Suprapubic skin (tissue), 3 donors: ENCODE results near the gene SF3B1.

Experiments
- CTCF ChIP-seq, 2 donors: fragments of 200-600 bp in 1 of 2; fragments of 450-650 bp in 1 of 2; sonication (generic) in 1 of 2; IDR thresholded peaks; one replicate each; pipeline ENCODE4 v1.5.1; 2016 to 2019; ENCODE audit warnings: antibody characterized with exemption in 2 of 2, mild to moderate bottlenecking in 1 of 2, moderate library complexity in 1 of 2
- EP300 ChIP-seq: sonication (generic); formaldehyde crosslinking; IDR thresholded peaks from one replicate; pipeline ENCODE4 v1.6.1; 2017; ENCODE audit warnings: antibody characterized with exemption
- POLR2A ChIP-seq, 2 donors: fragments of 450-650 bp; IDR thresholded peaks; one replicate each; pipeline ENCODE4 v1.6.1; 2017; ENCODE audit warnings: antibody characterized with exemption in 2 of 2, mild to moderate bottlenecking in 2 of 2, moderate library complexity in 2 of 2

DNA sequence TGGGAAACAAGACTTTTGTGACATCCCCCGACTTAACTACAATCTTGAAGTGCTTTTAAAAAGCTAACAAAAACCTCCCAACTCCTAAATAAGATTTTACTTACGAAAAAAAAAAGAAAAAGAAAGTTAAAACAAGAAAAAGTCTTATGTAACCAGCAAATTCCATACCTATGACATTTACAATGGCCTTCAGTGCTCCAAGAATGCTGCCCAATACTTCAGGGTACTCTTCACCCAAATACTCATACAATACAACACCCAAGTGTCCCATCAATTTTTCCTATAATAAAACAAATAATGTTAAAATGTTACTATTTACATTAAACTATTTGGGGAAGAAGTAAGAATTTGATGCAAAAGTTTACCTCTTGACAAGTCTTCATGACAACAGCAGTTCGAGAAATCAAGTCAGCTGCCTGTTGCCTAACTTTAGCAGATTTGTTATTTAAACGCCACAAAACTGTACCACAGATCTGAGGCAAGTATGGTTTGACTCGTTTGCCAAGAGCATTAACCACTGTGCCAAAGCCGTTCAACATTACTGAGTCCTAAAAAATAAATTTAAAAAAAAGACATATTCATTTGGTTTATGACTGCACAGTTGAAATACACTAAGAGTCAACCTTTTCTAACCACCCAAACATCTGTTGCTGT is 34.8 kb downstream of the SF3B1 start:
- TF ChIP-seq POLR2A (IDR thresholded peaks at IDR 0.05) (no peak), CTCF (IDR thresholded peaks at IDR 0.05) (no peak), EP300 (no peak)
